ENCODE data around the gene FGF5.
"Not testable (repeated sequence)": the region's sequence is repeated elsewhere in the genome, so short reads cannot be mapped to it uniquely, and the experiment has no call there.

Gene FGF5

GRCh38 chr4:80237992-80238391 lies 28.5 kb upstream of the FGF5 start:
- DNase-seq (ENCODE audit: low read depth): peak; percentile 97
- H3K4me3 ChIP-seq (ENCODE audit: low read length): no peak overlapping the region

GRCh38 chr4:80239480-80240150 lies 26.8 kb upstream of the FGF5 start:
- DNase-seq (ENCODE audit: low read depth): no peak
- no peak overlapping the region for H3K4me3 ChIP-seq (ENCODE audit: low read length)
- TF ChIP-seq CTCF (IDR thresholded peaks at IDR 0.05; ENCODE audit: insufficient read depth, low read depth, low read length, missing control alignments): no peak

More at GRCh38 chr4:80237992-80238391, 28.5 kb upstream of the FGF5 start:
- no peak for TF ChIP-seq CTCF (IDR thresholded peaks at IDR 0.05; ENCODE audit: insufficient read depth, low read depth, low read length, missing control alignments)

GRCh38 chr4:80240976-80241375 lies 25.5 kb upstream of the FGF5 start:
- H3K4me3 ChIP-seq (ENCODE audit: low read length): no peak overlapping the region
- TF ChIP-seq CTCF (IDR thresholded peaks at IDR 0.05; ENCODE audit: insufficient read depth, low read depth, low read length, missing control alignments): no peak
- peak; percentile 28 for DNase-seq (ENCODE audit: low read depth)

- no peak for DNase-seq (ENCODE audit: low read depth)
- H3K4me3 ChIP-seq (ENCODE audit: low read length): no peak overlapping the region
- TF ChIP-seq CTCF (IDR thresholded peaks at IDR 0.05; ENCODE audit: insufficient read depth, low read depth, low read length, missing control alignments): no peak
Observed at GRCh38 chr4:80243274-80244018, 23.0 kb upstream of the FGF5 start.

- not testable (repeated sequence) for DNase-seq (ENCODE audit: low read depth); H3K4me3 ChIP-seq (ENCODE audit: low read length)
Observed at GRCh38 chr4:80247484-80247883, 19.0 kb upstream of the FGF5 start.

- H3K4me3 ChIP-seq (ENCODE audit: low read length): no peak overlapping the region
- TF ChIP-seq CTCF (IDR thresholded peaks at IDR 0.05; ENCODE audit: insufficient read depth, low read depth, low read length, missing control alignments): no peak
- no peak for DNase-seq (ENCODE audit: low read depth)
Observed at GRCh38 chr4:80249144-80249543, 17.3 kb upstream of the FGF5 start.

GRCh38 chr4:80252427-80252826 lies 14.0 kb upstream of the FGF5 start:
- no peak overlapping the region for H3K4me3 ChIP-seq (ENCODE audit: low read length)
- no peak for TF ChIP-seq CTCF (IDR thresholded peaks at IDR 0.05; ENCODE audit: insufficient read depth, low read depth, low read length, missing control alignments)
- no peak for DNase-seq (ENCODE audit: low read depth)
